Mucosa of descending colon (tissue), 3 donors: ENCODE results near the gene DUS1L. TPM values are rescaled to one million over a fixed set of nuclear protein-coding genes. Genes with fewer than 3 reads are reported as not detected.

Experiments used
- ATAC-seq: fragments of 200-7000 bp; cut with Tn5 transposase; one replicate; pipeline ENCODE4 v1.9.1; 2020; ENCODE audit warnings: mild to moderate bottlenecking, moderate library complexity
- DNase-seq, 3 donors: peaks; one replicate each; pipeline ENCODE4 v3.0.0-alpha.2; 2020
- H3K36me3 ChIP-seq: fragments of 200-600 bp; one replicate; pipeline ENCODE4 v1.8.0; 2021; ENCODE audit warnings: low read depth, mild to moderate bottlenecking
- H3K4me1 ChIP-seq: fragments of 200-600 bp; one replicate; pipeline ENCODE4 v1.8.0; 2021; ENCODE audit warnings: low read depth, mild to moderate bottlenecking
- H3K4me3 ChIP-seq: fragments of 200-600 bp; one replicate; pipeline ENCODE4 v1.8.0; 2021; ENCODE audit warnings: mild to moderate bottlenecking
- H3K9me3 ChIP-seq: fragments of 200-600 bp; one replicate; pipeline ENCODE4 v1.8.0; 2021; ENCODE audit warnings: mild to moderate bottlenecking
- CTCF ChIP-seq: fragments of 200-600 bp; IDR thresholded peaks from one replicate; pipeline ENCODE4 v1.8.0; 2022; ENCODE audit warnings: antibody characterized with exemption, mild to moderate bottlenecking
- intact Hi-C, 2 donors: fragments of 100-400 bp; cut with DNase I in 1 of 2; cut with micrococcal nuclease in 1 of 2; formaldehyde crosslinking; loops; one replicate each; pipeline versions ENCODE4 v1.11.0 to v1.11.1; 2022; cut with DNase I, micrococcal nuclease
- total RNA-seq, 3 donors: library from RNA; stranded (reverse); fragmentation: NEBNext Ultra II Directional in 2 of 3; extraction: Animal tissue kit (Norgen Biotek cat#: 25700) in 2 of 3; gene quantifications; one replicate each; pipeline versions ENCODE4 v1.2.1 to v1.2.4, GENCODE V29; 2021 to 2023
- donor health status: DM: no; HTN: no; CAD: no; lungs with moderate emphysema.
- donor health status: DM: no; HTN: no; CAD: no.
- donor health status: DM: no; HTN: yes; CAD: no.

DUS1L gene
- total RNA-seq, 3 donors from 2014 or later, result 99.8 to 143 (median 138) TPM

GRCh38 chr17:82096709-82097183 is 31.1 kb upstream of the DUS1L start:
- Histone ChIP-seq H3K36me3 (peaks cover 9% of the 10 kb centered on the region), H3K9me3 (no peaks in the 10 kb centered on the region), H3K4me3 (peak overlapping the region; percentile 81), H3K4me1 (peaks cover 33% of the 10 kb centered on the region)
- intact Hi-C loops, result no loop called here
- DNase-seq, result no peak
- no peak for TF ChIP-seq CTCF
- no peak for ATAC-seq

- no peak for TF ChIP-seq CTCF
- intact Hi-C loops, result no loop called here
- ATAC-seq (no peak), DNase-seq (peak in 2 of 3 donors; percentile 37 to 65)
- Histone ChIP-seq H3K9me3 (no peaks in the 10 kb centered on the region), H3K36me3 (peaks cover 9% of the 10 kb centered on the region), H3K4me3 (no peak overlapping the region), H3K4me1 (peaks cover 28% of the 10 kb centered on the region)
Observed at GRCh38 chr17:82095777-82096708, 30.4 kb upstream of the DUS1L start.

- peaks cover 9% of the 10 kb centered on the region for H3K36me3 ChIP-seq
- H3K4me3 ChIP-seq, result no peak overlapping the region
- ATAC-seq (no peak), DNase-seq (peak in 2 of 3 donors; percentile 31 to 56)
- intact Hi-C loops, result no loop called here
- H3K4me1 ChIP-seq, result peaks cover 21% of the 10 kb centered on the region
- TF ChIP-seq CTCF, result no peak
- no peaks in the 10 kb centered on the region for H3K9me3 ChIP-seq
Observed at GRCh38 chr17:82094931-82095776, 29.6 kb upstream of the DUS1L start.

GRCh38 chr17:82092995-82093751 is 27.6 kb upstream of the DUS1L start:
- no peak overlapping the region for H3K4me3 ChIP-seq
- peak in 2 of 3 donors; percentile 19 to 52 for DNase-seq
- peaks cover 21% of the 10 kb centered on the region for H3K36me3 ChIP-seq
- ATAC-seq, result no peak
- H3K4me1 ChIP-seq, result peaks cover 9% of the 10 kb centered on the region
- no peak for TF ChIP-seq CTCF
- H3K9me3 ChIP-seq, result no peaks in the 10 kb centered on the region
- intact Hi-C loops, result no loop called here

GRCh38 chr17:82092628-82092994 is 27.0 kb upstream of the DUS1L start:
- peak in 1 of 3 donors; percentile 17 for DNase-seq

More at GRCh38 chr17:82092628-82092994, 27.0 kb upstream of the DUS1L start:
- no peaks in the 10 kb centered on the region for H3K9me3 ChIP-seq
- ATAC-seq, result no peak
- H3K4me1 ChIP-seq, result peaks cover 9% of the 10 kb centered on the region
- no peak overlapping the region for H3K4me3 ChIP-seq
- TF ChIP-seq CTCF, result no peak
- intact Hi-C loops, result no loop called here
- peaks cover 24% of the 10 kb centered on the region for H3K36me3 ChIP-seq
